Stimulated activated CD4-positive, alpha-beta T cell treated with anti-CD3 and anti-CD28 coated beads, Interleukin-12 subunit alpha, Interleukin-12 subunit beta, amount 100 ng/mL, for 48 hours (primary cell): Measurements from ENCODE around the gene SLC25A2.
"Not testable (repeated sequence)": the region's sequence is repeated elsewhere in the genome, so short reads cannot be mapped to it uniquely, and the experiment has no call there.

ENCODE experiments used
- DNase-seq, 3 donors: peaks; one replicate each; pipeline ENCODE4 v3.0.0-alpha.2; 2020; ENCODE audit warnings: low read depth in 2 of 3, low spot score in 1 of 3

The SLC25A2 gene

DNA sequence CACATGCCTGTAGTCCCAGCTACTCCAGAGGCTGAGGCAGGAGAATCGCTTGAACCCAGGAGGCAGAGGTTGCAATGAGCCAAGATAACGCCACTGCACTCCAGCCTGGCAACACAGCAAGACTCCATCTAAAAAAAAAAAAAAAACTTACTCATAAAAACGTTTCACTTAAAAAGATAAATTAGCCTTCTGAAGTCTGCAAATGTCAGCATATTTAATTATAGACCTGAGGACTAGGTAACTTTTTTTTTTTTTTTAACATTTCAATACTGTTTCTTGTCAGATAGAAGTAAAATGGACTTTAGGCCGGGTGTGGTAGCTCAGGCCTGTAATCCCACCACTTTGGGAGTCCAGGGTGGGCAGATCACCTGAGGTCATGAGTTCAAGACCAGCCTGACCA, 13.1 kb upstream of the SLC25A2 start:
- DNase-seq, result not testable (repeated sequence)

DNA sequence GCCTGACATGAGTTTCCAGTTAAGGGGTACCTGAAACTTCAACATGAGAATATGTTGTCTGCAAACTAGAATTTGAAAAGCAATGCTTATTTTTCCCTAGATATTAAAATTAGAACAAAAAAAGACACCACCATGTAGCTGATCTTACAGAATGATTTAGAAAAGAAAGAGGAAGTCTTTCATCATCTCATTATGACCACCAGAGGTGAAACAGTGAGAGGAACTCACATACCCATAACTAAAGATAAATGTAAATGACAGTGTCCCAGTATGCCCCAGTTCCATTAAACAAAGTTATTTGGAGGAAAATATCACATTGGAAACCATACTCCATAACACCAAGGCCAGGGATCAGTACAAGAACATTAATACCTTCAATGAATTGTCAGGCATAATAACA, 9.9 kb upstream of the SLC25A2 start:
- no peak for DNase-seq

- DNase-seq, result no peak
Measured at GRCh38 chr5:141306630-141307029, 2.8 kb upstream of the SLC25A2 start.

DNA sequence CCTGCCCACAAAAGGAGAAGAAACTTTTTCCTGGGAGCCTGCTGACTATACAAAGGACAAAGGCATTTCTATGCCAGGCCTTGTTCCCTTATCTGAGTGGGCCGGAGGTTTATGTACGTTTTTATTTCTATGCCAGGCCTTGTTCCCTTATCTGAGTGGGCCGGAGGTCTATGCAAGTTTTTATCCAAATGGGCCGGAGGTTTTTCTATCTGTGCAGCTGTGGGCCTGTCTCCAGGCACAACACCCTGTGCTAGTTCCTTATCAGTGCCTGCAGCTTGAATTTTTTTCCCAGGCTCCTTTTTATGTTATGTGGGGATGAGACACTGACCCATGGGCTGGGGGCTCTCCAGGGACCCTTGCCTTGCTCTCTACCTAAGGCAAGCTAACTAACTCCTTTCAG, 5.5 kb downstream of the SLC25A2 start:
- DNase-seq, result no peak

DNA sequence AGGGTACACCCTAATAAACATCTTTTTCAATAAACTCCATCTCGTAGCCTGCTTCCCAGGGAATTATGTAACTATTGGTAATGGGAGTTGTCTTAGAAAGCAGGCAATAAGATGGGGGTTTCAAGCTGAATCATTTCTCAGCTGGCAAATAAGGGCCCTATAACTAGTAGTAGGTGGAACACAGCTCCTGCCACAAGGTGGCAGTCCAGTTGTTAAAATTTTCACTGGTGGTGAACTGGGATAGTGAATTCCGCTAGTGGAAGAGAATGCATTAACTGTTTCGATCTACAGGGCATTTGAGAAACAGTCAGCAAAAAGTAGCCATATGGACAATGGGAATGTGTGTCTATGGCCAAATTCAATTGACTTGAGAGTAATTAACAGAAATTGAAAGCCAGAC, 30.9 kb downstream of the SLC25A2 start:
- DNase-seq, result no peak

DNA sequence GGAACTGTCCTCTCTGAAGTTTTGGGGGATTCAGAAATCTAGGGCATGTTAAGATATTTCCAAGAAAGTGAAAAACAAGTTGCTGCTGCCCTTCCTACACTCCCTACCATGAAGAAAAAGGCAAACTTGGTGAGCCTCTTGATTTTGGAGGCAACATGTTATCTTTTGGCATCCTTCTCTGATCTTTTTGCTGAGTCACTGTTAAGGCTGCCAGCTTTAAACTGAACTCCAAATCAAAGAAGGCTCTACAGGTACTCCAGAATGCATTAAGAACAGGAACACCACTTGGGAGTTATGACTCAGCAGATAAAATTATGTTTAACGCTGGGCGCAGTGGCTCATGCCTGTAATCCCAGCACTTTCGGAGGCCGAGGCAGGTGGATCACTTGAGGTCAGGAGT, 34.7 kb downstream of the SLC25A2 start:
- DNase-seq, result no peak

DNA sequence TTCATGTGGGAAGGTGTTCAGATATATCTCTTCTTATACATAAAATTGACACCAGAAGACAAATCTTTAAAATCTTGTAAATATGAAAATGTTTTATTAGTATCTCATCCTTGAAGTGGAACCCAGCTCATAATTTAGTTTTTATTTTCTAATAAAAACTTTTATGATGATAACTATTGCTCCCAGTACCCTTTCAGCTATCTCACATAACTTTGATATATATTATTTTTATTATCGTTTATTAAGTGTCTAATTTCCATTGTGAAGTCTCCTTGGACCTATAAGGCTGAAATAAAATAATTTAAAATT, 42.7 kb downstream of the SLC25A2 start:
- no peak for DNase-seq

DNA sequence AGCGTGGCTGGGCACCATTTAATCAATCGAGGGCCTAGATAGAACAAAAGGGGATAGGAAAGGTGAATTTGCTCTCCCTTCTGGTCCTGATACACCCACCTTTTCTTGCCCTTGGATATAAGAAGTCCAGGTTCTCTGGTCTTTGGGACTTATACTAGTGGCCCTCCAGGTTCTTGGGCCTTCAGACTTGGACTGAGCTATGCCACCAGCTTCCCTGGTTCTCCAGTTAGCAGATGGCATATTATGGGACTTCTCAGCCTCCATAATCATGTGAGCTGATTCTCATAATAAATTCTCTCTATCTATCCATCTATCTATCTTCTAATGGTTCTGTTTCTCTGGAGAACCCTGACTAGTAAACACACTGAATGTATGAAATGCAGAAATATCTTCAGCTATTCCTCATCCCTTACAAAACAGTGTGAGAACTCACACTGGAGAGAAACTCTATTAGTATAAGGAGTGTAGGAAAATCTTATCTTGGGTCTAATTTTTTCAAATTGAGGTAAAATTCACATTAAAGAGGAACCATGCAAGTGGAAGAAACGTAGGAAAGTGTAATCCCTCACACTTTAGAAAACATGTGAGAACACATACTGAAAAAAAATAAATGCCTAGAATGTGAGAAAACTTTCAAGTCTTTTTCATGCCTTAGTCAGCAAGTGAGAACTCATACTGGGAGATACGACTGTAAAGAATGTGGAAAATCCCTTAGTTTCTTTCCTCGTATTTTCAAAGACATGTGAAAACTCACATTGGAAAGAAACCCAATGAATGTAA, 43.2 kb downstream of the SLC25A2 start:
- no peak for DNase-seq

DNA sequence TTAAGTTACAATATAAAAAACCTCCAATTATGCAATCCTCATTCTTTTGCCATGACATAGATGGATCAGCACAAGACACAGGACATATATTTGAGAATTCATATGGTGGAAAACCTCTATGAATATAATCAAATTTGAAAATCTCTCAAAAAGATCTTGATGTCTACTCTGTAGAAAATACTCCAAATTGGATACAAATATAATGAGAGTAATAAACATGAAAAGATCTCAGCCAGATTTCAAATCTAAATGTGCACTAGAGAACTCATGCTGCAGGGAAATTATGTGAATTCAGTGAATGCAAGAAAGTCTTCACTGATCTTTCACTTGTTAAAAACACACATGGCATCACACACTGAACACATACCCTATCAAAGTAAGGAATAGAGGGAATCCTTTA, 44.9 kb downstream of the SLC25A2 start:
- DNase-seq, result no peak

- DNase-seq, result no peak
Measured at GRCh38 chr5:141258464-141258863, 45.4 kb downstream of the SLC25A2 start.
